ENCODE data around the gene THAP10.
"Not testable (repeated sequence)": the region's sequence is repeated elsewhere in the genome, so short reads cannot be mapped to it uniquely, and the experiment has no call there.

DNA sequence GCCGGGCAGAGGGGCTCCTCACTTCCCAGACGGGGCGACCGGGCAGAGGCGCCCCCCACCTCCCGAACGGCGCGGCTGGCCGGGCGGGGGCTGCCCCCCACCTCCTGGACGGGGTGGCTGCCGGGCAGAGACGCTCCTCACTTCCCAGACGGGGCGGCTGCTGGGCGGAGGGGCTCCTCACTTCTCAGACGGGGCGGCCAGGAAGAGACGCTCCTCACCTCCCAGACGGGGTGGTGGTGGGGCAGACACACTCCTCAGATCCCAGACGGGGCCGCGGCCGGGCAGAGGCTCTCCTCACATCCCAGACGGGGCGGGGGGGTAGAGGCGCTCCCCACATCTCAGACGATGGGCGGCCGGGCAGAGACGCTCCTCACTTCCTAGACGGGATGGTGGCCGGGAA lies 20.7 kb downstream of the THAP10 start:
- TF ChIP-seq POLR2A (IDR thresholded peaks at IDR 0.05); CTCF (IDR thresholded peaks at IDR 0.05 in 4 of 5, conservative IDR thresholded peaks at IDR 0.05 in 1 of 5): not testable (repeated sequence)
